HepG2 (cell line): ENCODE data around the gene CREB1. TPM values are rescaled to one million over a fixed set of nuclear protein-coding genes. Genes with fewer than 3 reads are reported as not detected.

Experiments
- AHR ChIP-seq: IDR thresholded peaks from 2 replicates; pipeline ENCODE4 v1.6.1; 2018; ENCODE audit warnings: missing genetic modification reagents, missing compliant biosample characterization
- ARID5B ChIP-seq: IDR thresholded peaks from 2 replicates; pipeline ENCODE4 v1.4.0; 2020; ENCODE audit warnings: mild to moderate bottlenecking, missing genetic modification reagents
- NKX3-1 ChIP-seq: sonication (generic); formaldehyde crosslinking; IDR thresholded peaks from 2 replicates; pipeline ENCODE4 v1.5.0; 2020; ENCODE audit warnings: missing genetic modification reagents
- SP5 ChIP-seq: IDR thresholded peaks from 2 replicates; pipeline ENCODE4 v1.6.1; 2016; ENCODE audit warnings: low read depth, borderline replicate concordance
- TBX3 ChIP-seq: fragments of 450-650 bp; IDR thresholded peaks from 2 replicates; pipeline ENCODE4 v1.6.1; 2017; ENCODE audit warnings: antibody characterized with exemption, mild to moderate bottlenecking, inconsistent platforms, borderline replicate concordance
- ZNF10 ChIP-seq: sonication (generic); formaldehyde crosslinking; IDR thresholded peaks from 2 replicates; pipeline ENCODE4 v1.4.0; 2020; ENCODE audit warnings: mild to moderate bottlenecking, low read depth, missing genetic modification reagents, borderline replicate concordance
- ZNF142 ChIP-seq: sonication (generic); formaldehyde crosslinking; IDR thresholded peaks from 2 replicates; pipeline ENCODE4 v1.4.0; 2020; ENCODE audit warnings: missing genetic modification reagents
- ZNF343 ChIP-seq: sonication (generic); formaldehyde crosslinking; IDR thresholded peaks from 2 replicates; pipeline ENCODE4 v1.4.0; 2020; ENCODE audit warnings: mild to moderate bottlenecking, missing genetic modification reagents
- ZNF407 ChIP-seq: sonication (generic); formaldehyde crosslinking; IDR thresholded peaks from one replicate; pipeline ENCODE4 v1.5.1; 2020; ENCODE audit warnings: mild to moderate bottlenecking, missing genetic modification reagents; ENCODE audit errors: not compliant biosample characterization
- ZNF496 ChIP-seq: sonication (generic); formaldehyde crosslinking; IDR thresholded peaks from 2 replicates; pipeline ENCODE4 v1.8.1; 2023; ENCODE audit warnings: mild to moderate bottlenecking, moderate library complexity, missing genetic modification reagents; ENCODE audit not compliant: insufficient replicate concordance
- ZNF737 ChIP-seq: sonication (generic); formaldehyde crosslinking; IDR thresholded peaks from 2 replicates; pipeline ENCODE4 v1.5.0; 2020; ENCODE audit warnings: missing genetic modification reagents, mild to moderate bottlenecking, borderline replicate concordance
- polyA plus RNA-seq, 8 experiments: library from polyadenylated mRNA; depleted of rRNA in 3 of 8; stranded (reverse) in 7 of 8; unstranded in 1 of 8; fragments of >200 nt; fragmentation: Illumina TruSeq in 4 of 8; extraction: Trizol in 4 of 8; gene quantifications; 2 replicates each; pipeline versions ENCODE4 v1.2.1 to v1.2.3, GENCODE V29; 2011 to 2016; ENCODE audit warnings: low read depth in 4 of 8, missing spikeins in 1 of 8, mixed read lengths in 1 of 8; ENCODE audit not compliant: insufficient read depth in 1 of 8
- total RNA-seq, 5 experiments: library from RNA; depleted of rRNA; stranded (reverse); fragments of >200 nt; fragmentation: Illumina TruSeq; extraction: Trizol; gene quantifications; 2 replicates each; pipeline ENCODE4 v1.2.3, GENCODE V29; 2016; ENCODE audit warnings: low read depth in 1 of 5

The CREB1 gene
- total and polyA plus RNA-seq, 2 of the 13 experiments (the other 11 are each of a cell fraction or from before 2014, with no cell fraction given): 51.8 to 51.9 TPM

DNA sequence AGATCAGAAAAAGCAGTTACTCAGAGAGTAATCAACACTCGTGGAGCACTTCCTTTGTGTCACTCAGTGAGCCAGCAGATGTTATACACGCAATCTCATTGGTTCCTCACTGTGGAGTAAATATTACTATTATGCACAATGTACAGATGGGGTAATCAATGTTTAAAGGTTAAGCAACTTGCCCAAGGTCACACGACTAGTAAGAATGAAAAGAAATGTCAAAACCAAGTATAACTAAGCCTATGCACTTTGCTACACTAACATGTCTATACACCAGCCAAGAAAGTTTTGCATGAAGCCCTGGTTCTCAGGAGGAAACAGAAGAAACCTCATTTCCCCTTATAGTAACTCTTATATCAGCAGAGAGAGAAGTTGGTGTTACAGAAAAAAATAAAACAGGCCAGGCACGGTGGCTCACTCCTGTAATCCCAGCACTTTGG lies 90.0 kb downstream of the CREB1 start (continued):
- no peak for TF ChIP-seq ZNF142 (CRISPR knock-in tag)
- no peak for TF ChIP-seq ZNF10 (CRISPR knock-in tag)
- TF ChIP-seq SP5 (CRISPR knock-in tag): no peak; the same call in 1 of the 2 replicates
- no peak for TF ChIP-seq ZNF496
- TF ChIP-seq AHR (CRISPR knock-in tag): no peak
- peak; percentile 94 for TF ChIP-seq ARID5B
- 0 out of 2 replicates have a peak, but pooled peaks have one; percentile 26 for TF ChIP-seq TBX3
- no peak for TF ChIP-seq ZNF343 (CRISPR knock-in tag)
- no peak for TF ChIP-seq NKX3-1
- TF ChIP-seq ZNF407: no peak
- no peak for TF ChIP-seq ZNF737 (CRISPR knock-in tag)
